OCI-LY3 (cell line): ENCODE results near the gene UCP2.
A peak's percentile ranks its signal among the peaks of the same experiment; 100 is the strongest.

Source experiments
- H2AFZ ChIP-seq: fragments of 200-600, 300-600 bp; shearing (Covaris generic); 2 replicates; pipeline ENCODE4 v1.6.0; 2014; ENCODE audit warnings: antibody characterized with exemption, low read depth, low read length
- H3K27ac ChIP-seq: fragments of 200-600, 300-600 bp; sonication (generic); 2 replicates; pipeline ENCODE4 v1.5.1; 2014; ENCODE audit warnings: mild to moderate bottlenecking, low read length, moderate library complexity, mixed read lengths
- H3K27me3 ChIP-seq: fragments of 200-600, 300-600 bp; sonication (generic); 2 replicates; pipeline ENCODE4 v1.6.1; 2014; ENCODE audit warnings: low read depth, low read length, mixed read lengths
- H3K36me3 ChIP-seq: fragments of 200-600, 300-600 bp; sonication (generic); replicated peaks from 2 replicates; pipeline ENCODE3; 2014; ENCODE audit warnings: low read depth, low read length, mixed read lengths
- H3K4me1 ChIP-seq: fragments of 300-600, 200-600 bp; sonication (generic); 2 replicates; pipeline ENCODE4 v1.6.1; 2014; ENCODE audit warnings: low read length, mixed read lengths
- H3K4me2 ChIP-seq: fragments of 200-600, 300-600 bp; sonication (generic); 2 replicates; pipeline ENCODE4 v1.6.1; 2014; ENCODE audit warnings: low read length, mixed read lengths
- H3K4me3 ChIP-seq: fragments of 300-600, 200-600 bp; sonication (generic); 2 replicates; pipeline ENCODE4 v1.5.1; 2014; ENCODE audit warnings: antibody characterized with exemption, mild to moderate bottlenecking, low read length, moderate library complexity
- H3K79me2 ChIP-seq: fragments of 300-600, 200-600 bp; shearing (Covaris generic); 2 replicates; pipeline ENCODE4 v1.6.1; 2014; ENCODE audit warnings: mild to moderate bottlenecking, low read length, mixed read lengths
- H3K9ac ChIP-seq: fragments of 300-600, 200-600 bp; shearing (Covaris generic); 2 replicates; pipeline ENCODE4 v1.6.0; 2014; ENCODE audit warnings: mild to moderate bottlenecking, low read length, moderate library complexity
- H3K9me3 ChIP-seq: fragments of 200-600, 300-600 bp; shearing (Covaris generic); 2 replicates; pipeline ENCODE4 v1.6.1; 2014; ENCODE audit warnings: low read length, mixed read lengths; ENCODE audit not compliant: insufficient read depth
- H4K20me1 ChIP-seq: fragments of 200-600, 300-600 bp; sonication (generic); 2 replicates; pipeline ENCODE4 v1.6.1; 2016; ENCODE audit warnings: low read length, mixed read lengths; ENCODE audit not compliant: insufficient read depth
- EZH2phosphoT487 ChIP-seq: fragments of 200-600 bp; shearing (Covaris generic); IDR thresholded peaks from 2 replicates; pipeline ENCODE4 v1.6.1; 2018; ENCODE audit warnings: antibody characterized with exemption, mixed run types, low read depth
- TF ChIP-seq, protein P1 (sequence below): fragments of 200-600, 300-600 bp; sonication (generic); IDR thresholded peaks from 2 replicates; pipeline ENCODE4 v1.5.1; 2014; ENCODE audit warnings: antibody characterized with exemption, low read length, low read depth

The UCP2 gene

DNA sequence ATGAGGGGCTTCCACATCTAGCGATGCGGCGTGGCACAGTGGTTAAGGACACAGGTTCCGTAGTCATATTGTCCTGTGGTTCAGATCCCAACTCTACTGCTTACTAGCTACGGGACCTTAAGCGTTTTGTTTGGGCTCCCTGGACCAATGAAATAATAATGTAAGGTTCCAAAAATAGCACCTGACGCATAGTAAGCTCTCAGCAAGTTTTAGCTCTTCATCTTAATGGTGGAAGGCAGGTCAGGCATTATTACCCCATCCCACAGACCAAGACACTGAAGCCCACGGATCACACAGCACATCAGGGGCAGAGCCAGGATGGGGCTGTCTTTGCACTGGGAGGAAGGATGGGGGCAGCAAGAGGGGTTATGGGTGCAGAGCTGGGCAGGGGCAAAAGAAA, 18.8 kb downstream of the UCP2 start:
- no peaks in the 10 kb centered on the region for H3K79me2 ChIP-seq
- peak overlapping the region; percentile 8; the same call in 1 of the 2 replicates for H3K4me3 ChIP-seq
- H3K27me3 ChIP-seq: peaks cover 17% of the 10 kb centered on the region
- TF ChIP-seq EZH2phosphoT487: no peak
- TF ChIP-seq, protein P1, sequence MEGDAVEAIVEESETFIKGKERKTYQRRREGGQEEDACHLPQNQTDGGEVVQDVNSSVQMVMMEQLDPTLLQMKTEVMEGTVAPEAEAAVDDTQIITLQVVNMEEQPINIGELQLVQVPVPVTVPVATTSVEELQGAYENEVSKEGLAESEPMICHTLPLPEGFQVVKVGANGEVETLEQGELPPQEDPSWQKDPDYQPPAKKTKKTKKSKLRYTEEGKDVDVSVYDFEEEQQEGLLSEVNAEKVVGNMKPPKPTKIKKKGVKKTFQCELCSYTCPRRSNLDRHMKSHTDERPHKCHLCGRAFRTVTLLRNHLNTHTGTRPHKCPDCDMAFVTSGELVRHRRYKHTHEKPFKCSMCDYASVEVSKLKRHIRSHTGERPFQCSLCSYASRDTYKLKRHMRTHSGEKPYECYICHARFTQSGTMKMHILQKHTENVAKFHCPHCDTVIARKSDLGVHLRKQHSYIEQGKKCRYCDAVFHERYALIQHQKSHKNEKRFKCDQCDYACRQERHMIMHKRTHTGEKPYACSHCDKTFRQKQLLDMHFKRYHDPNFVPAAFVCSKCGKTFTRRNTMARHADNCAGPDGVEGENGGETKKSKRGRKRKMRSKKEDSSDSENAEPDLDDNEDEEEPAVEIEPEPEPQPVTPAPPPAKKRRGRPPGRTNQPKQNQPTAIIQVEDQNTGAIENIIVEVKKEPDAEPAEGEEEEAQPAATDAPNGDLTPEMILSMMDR: no peak
- H3K9ac ChIP-seq: peak overlapping the region; percentile 11; the same call in 1 of the 2 replicates
- no peaks in the 10 kb centered on the region for H3K36me3 ChIP-seq
- H3K4me1 ChIP-seq: peaks cover 21% of the 10 kb centered on the region
- no peaks in the 10 kb centered on the region for H4K20me1 ChIP-seq
- no peak overlapping the region for H3K27ac ChIP-seq
- H2AFZ ChIP-seq: peak overlapping the region; percentile 26; the same call in 1 of the 2 replicates
- no peaks in the 10 kb centered on the region for H3K9me3 ChIP-seq
- H3K4me2 ChIP-seq: peak overlapping the region; percentile 68

DNA sequence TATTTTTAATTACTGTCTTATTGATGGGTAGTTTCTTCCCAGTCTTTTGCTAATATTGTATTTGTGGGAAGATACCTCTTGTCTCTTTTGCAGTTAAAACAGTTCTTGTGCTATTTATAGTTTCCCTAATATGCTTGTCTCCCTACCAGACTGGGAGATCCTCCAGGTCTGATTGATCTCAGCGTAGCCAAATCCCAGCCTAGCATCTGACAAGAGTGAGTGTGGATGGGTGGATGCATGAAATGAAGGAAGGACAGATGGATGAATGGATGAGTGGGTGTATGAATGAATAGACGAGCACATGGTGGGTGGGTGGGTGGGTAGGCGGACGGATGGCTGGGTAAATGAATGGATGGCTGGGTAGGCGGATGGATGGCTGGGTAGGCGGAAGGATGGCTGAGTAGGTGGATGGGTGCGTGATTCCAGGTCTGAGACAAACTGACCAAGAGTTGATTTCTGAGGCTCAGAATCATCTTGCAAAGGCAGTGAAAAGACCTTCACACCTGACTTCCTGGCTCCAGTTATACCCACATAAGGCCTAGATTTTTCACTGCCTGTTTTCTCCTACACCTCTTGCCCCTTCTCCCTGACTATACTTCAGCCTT, 20.4 kb downstream of the UCP2 start:
- no peak overlapping the region for H3K4me2 ChIP-seq
- no peak overlapping the region for H3K4me3 ChIP-seq
- no peak overlapping the region for H3K9ac ChIP-seq
- TF ChIP-seq EZH2phosphoT487: no peak
- TF ChIP-seq, protein P1: no peak
- H3K27ac ChIP-seq: no peak overlapping the region
- H3K36me3 ChIP-seq: no peaks in the 10 kb centered on the region
- H3K27me3 ChIP-seq: peaks cover 20% of the 10 kb centered on the region
- H3K9me3 ChIP-seq: no peaks in the 10 kb centered on the region
- H3K79me2 ChIP-seq: no peaks in the 10 kb centered on the region
- peaks cover 31% of the 10 kb centered on the region for H3K4me1 ChIP-seq
- no peaks in the 10 kb centered on the region for H4K20me1 ChIP-seq
- no peak overlapping the region for H2AFZ ChIP-seq

DNA sequence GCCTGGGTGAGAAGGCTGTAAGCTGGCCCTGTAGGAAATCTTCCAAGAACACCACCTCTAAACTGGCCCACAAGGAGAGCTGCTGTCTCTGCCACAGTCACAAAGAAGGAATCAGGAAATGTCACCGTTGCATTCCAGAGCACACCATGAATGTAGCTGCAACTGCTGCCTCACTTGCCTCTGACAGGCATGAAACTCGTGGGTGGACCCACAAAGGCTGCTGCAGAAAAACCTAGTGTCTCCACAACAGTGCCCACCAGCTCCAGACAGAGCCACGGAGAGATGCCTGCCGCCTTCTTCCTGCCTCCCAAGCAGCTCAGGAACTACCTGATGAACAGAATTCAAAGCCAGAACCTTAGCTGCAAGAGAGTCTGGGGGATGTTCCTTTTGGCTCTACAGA, 21.3 kb downstream of the UCP2 start:
- Histone ChIP-seq H3K4me3 (no peak overlapping the region), H3K4me2 (no peak overlapping the region), H3K27me3 (peaks cover 22% of the 10 kb centered on the region), H3K36me3 (no peaks in the 10 kb centered on the region), H3K27ac (no peak overlapping the region), H3K79me2 (no peaks in the 10 kb centered on the region), H3K4me1 (peaks cover 36% of the 10 kb centered on the region), H3K9me3 (no peaks in the 10 kb centered on the region), H4K20me1 (no peaks in the 10 kb centered on the region), H2AFZ (no peak overlapping the region), H3K9ac (no peak overlapping the region)
- TF ChIP-seq, protein P1: no peak
- TF ChIP-seq EZH2phosphoT487: no peak

DNA sequence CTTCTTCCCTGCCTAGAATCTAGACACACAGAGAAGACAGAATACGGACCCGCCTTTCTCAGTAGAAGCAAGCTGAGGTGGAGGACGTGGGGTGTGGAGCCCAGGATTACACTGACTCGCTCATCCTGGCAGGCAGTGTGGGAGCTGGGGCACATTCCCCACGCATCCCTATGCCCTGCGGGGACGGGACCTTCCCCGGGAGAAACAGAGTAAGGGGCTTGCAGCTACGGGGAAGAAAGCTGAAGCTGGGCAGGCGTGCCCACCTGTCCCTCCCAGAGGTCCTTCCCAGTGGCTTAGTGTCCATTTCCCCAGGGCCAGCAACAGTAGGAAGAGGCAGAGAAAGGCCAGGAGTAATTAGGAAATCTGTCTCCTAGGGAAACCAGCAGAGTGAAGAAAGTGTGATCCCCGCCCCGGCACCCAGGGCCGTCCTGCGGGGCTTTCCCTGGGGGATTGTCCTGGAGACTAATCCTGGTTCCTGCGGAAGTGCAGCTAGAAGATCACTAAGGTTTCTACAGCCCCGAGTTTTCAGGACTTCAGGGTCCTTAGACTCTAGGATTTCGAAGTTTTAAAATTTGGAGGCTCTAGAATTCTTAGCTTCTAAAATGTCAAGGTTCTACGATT, 24.0 kb downstream of the UCP2 start:
- Histone ChIP-seq H3K9ac (no peak overlapping the region), H3K9me3 (no peaks in the 10 kb centered on the region), H3K27ac (no peak overlapping the region), H3K4me3 (peak overlapping the region; percentile 76; the same call in 1 of the 2 replicates), H3K36me3 (no peaks in the 10 kb centered on the region), H3K4me1 (peaks cover 35% of the 10 kb centered on the region), H4K20me1 (no peaks in the 10 kb centered on the region), H3K4me2 (peak overlapping the region; percentile 82), H3K27me3 (0 out of 2 replicates have a peak, but pooled peaks cover 6% of the 10 kb centered on the region), H3K79me2 (no peaks in the 10 kb centered on the region), H2AFZ (no peak overlapping the region)
- TF ChIP-seq, protein P1: no peak
- TF ChIP-seq EZH2phosphoT487: no peak
